SU-DHL-6 (cell line): Measurements from ENCODE around the gene MOCS3.

Experiments
- CTCF ChIP-seq: fragments of 200-600 bp; sonication (generic); IDR thresholded peaks from one replicate; pipeline ENCODE4 v1.5.1; 2017; ENCODE audit warnings: antibody characterized with exemption, mild to moderate bottlenecking, low read length, moderate library complexity; ENCODE audit not compliant: insufficient read depth, poor library complexity, severe bottlenecking
- EZH2phosphoT487 ChIP-seq: fragments of 200-600 bp; sonication (generic), shearing (Covaris generic); conservative IDR thresholded peaks from 2 replicates; pipeline ENCODE4 v1.6.1; 2018; ENCODE audit warnings: mild to moderate bottlenecking, antibody characterized with exemption, low read length, moderate library complexity, mixed read lengths

GRCh38 chr20:50958615-50959542 is at the start of gene MOCS3:
- no peak for TF ChIP-seq CTCF
- no peak for TF ChIP-seq EZH2phosphoT487
